B cell (primary cell): ENCODE data around the gene NKIRAS2.

Experiments
- EZH2 ChIP-seq: IDR thresholded peaks from 2 replicates; pipeline ENCODE4 v1.6.1; 2012; ENCODE audit warnings: borderline replicate concordance, low read depth, mild to moderate bottlenecking, moderate library complexity, low read length; ENCODE audit not compliant: insufficient read depth, poor library complexity, severe bottlenecking
- TF ChIP-seq, protein P1 (sequence below): fragments of 200-600 bp; IDR thresholded peaks from one replicate; pipeline ENCODE4 v1.8.0; 2022; ENCODE audit warnings: antibody characterized with exemption, mild to moderate bottlenecking

DNA sequence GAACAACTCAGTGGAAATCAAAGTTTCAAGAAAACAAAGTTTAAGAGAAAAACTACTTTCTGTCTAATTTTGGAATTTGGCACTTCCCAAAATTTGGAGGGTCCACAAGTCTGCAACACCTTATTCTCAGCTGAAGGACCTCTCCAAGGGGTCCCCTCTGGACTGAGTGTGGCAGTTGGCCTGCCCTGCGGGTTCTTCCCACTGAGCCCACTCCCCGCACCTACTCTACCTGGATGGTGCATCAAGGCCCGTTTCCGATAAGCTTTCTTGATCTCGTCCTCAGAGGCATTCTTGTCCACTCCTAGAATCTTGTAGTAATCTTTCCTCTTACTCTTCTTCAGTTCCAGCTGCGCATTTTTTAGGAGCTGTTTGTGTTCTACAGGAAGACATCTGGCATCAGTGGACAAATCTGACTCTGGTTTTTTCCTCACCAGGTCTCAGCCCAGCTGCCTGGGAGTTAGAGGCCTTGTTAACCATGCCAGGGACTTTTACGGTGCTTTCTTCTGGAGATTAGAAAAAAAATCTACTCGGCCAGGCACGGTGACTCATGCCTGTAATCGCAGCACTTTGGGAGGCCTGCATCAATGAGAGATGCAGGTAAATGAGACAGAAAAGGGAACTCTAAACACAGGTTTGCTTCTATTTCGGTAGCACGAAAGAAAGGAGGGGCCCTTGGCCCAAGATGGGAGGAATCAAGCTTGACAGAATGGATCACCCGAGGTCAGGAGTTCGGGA lies 37.7 kb upstream of the NKIRAS2 start:
- TF ChIP-seq, protein P1, sequence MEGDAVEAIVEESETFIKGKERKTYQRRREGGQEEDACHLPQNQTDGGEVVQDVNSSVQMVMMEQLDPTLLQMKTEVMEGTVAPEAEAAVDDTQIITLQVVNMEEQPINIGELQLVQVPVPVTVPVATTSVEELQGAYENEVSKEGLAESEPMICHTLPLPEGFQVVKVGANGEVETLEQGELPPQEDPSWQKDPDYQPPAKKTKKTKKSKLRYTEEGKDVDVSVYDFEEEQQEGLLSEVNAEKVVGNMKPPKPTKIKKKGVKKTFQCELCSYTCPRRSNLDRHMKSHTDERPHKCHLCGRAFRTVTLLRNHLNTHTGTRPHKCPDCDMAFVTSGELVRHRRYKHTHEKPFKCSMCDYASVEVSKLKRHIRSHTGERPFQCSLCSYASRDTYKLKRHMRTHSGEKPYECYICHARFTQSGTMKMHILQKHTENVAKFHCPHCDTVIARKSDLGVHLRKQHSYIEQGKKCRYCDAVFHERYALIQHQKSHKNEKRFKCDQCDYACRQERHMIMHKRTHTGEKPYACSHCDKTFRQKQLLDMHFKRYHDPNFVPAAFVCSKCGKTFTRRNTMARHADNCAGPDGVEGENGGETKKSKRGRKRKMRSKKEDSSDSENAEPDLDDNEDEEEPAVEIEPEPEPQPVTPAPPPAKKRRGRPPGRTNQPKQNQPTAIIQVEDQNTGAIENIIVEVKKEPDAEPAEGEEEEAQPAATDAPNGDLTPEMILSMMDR, result no peak
- TF ChIP-seq EZH2, result no peak
